Stimulated activated naive CD8-positive, alpha-beta T cell treated with anti-CD3 and anti-CD28 coated beads, Interleukin-15, Interleukin-2, amounts not matched to agents 100 ng/mL and 50 ng/mL, for 24 hours (primary cell): ENCODE measurements around the gene CHD9NB.

Experiments
- H3K27ac Mint-ChIP-seq: one replicate; pipeline ENCODE4 v1.8.0; 2021; ENCODE audit warnings: mild to moderate bottlenecking, mixed read lengths
- H3K27me3 Mint-ChIP-seq: one replicate; pipeline ENCODE4 v1.8.0; 2021; ENCODE audit warnings: mixed read lengths
- H3K36me3 Mint-ChIP-seq: one replicate; pipeline ENCODE4 v1.8.0; 2021; ENCODE audit warnings: low read depth, mixed read lengths
- H3K4me1 Mint-ChIP-seq: one replicate; pipeline ENCODE4 v1.8.0; 2021; ENCODE audit warnings: low read depth, mixed read lengths
- H3K4me3 Mint-ChIP-seq: one replicate; pipeline ENCODE4 v1.8.0; 2021; ENCODE audit warnings: mild to moderate bottlenecking, mixed read lengths
- H3K9me3 Mint-ChIP-seq: one replicate; pipeline ENCODE4 v1.8.0; 2021; ENCODE audit warnings: mixed read lengths

The CHD9NB gene

GRCh38 chr16:53052519-53053501 is at the start of gene CHD9NB:
Gene CHD9NB (minus strand): TSS chr16:53052897. CDS start chr16:53044158, 8,739 bp downstream.
- Mint-ChIP-seq H3K4me3 (peak within 1 kb of the TSS; percentile 27), H3K36me3 (no peaks in the 10 kb centered on the region), H3K27ac (no peak within 1 kb of the TSS), H3K27me3 (peaks cover 4% of the 10 kb centered on the region), H3K9me3 (no peaks in the 10 kb centered on the region), H3K4me1 (peaks cover 24% of the 10 kb centered on the region)

- no peaks in the 10 kb centered on the region for H3K36me3 Mint-ChIP-seq
- H3K4me3 Mint-ChIP-seq: no peak overlapping the region
- no peaks in the 10 kb centered on the region for H3K27me3 Mint-ChIP-seq
- no peaks in the 10 kb centered on the region for H3K9me3 Mint-ChIP-seq
- H3K27ac Mint-ChIP-seq: no peak overlapping the region
- H3K4me1 Mint-ChIP-seq: peaks cover 32% of the 10 kb centered on the region
These were observed 48.2 kb upstream of the CHD9NB start for GRCh38 chr16:53100889-53101288.

- Mint-ChIP-seq H3K4me1 (peaks cover 32% of the 10 kb centered on the region), H3K27ac (no peak overlapping the region), H3K4me3 (peak overlapping the region; percentile 77), H3K9me3 (no peaks in the 10 kb centered on the region), H3K36me3 (no peaks in the 10 kb centered on the region), H3K27me3 (no peaks in the 10 kb centered on the region)
These were observed 47.5 kb upstream of the CHD9NB start for GRCh38 chr16:53100131-53100748.

- Mint-ChIP-seq H3K4me1 (peaks cover 33% of the 10 kb centered on the region), H3K27me3 (no peaks in the 10 kb centered on the region), H3K36me3 (no peaks in the 10 kb centered on the region), H3K27ac (peak overlapping the region; percentile 87), H3K4me3 (peak overlapping the region; percentile 77), H3K9me3 (no peaks in the 10 kb centered on the region)
These were observed 46.8 kb upstream of the CHD9NB start for GRCh38 chr16:53099318-53100130.

GRCh38 chr16:53098526-53099317 is 46.0 kb upstream of the CHD9NB start:
- H3K9me3 Mint-ChIP-seq: no peaks in the 10 kb centered on the region
- H3K4me3 Mint-ChIP-seq: peak overlapping the region; percentile 77
- H3K4me1 Mint-ChIP-seq: peaks cover 41% of the 10 kb centered on the region
- H3K27ac Mint-ChIP-seq: peak overlapping the region; percentile 87
- H3K36me3 Mint-ChIP-seq: no peaks in the 10 kb centered on the region
- no peaks in the 10 kb centered on the region for H3K27me3 Mint-ChIP-seq

- Mint-ChIP-seq H3K36me3 (no peaks in the 10 kb centered on the region), H3K9me3 (no peaks in the 10 kb centered on the region), H3K4me3 (no peak overlapping the region), H3K27ac (peak overlapping the region; percentile 56), H3K4me1 (peaks cover 47% of the 10 kb centered on the region), H3K27me3 (no peaks in the 10 kb centered on the region)
These were observed 44.5 kb upstream of the CHD9NB start for GRCh38 chr16:53097190-53097589.

GRCh38 chr16:53094013-53094630 is 41.4 kb upstream of the CHD9NB start:
- Mint-ChIP-seq H3K36me3 (no peaks in the 10 kb centered on the region), H3K9me3 (no peaks in the 10 kb centered on the region), H3K4me1 (peaks cover 58% of the 10 kb centered on the region), H3K27me3 (no peaks in the 10 kb centered on the region), H3K4me3 (no peak overlapping the region), H3K27ac (peak overlapping the region; percentile 63)

- Mint-ChIP-seq H3K27me3 (no peaks in the 10 kb centered on the region), H3K9me3 (no peaks in the 10 kb centered on the region), H3K4me1 (peaks cover 49% of the 10 kb centered on the region), H3K4me3 (no peak overlapping the region), H3K36me3 (no peaks in the 10 kb centered on the region), H3K27ac (no peak overlapping the region)
These were observed 40.6 kb upstream of the CHD9NB start for GRCh38 chr16:53093162-53093744.

GRCh38 chr16:53092284-53092683 is 39.6 kb upstream of the CHD9NB start:
- Mint-ChIP-seq H3K9me3 (no peaks in the 10 kb centered on the region), H3K4me3 (no peak overlapping the region), H3K36me3 (no peaks in the 10 kb centered on the region), H3K27ac (no peak overlapping the region), H3K4me1 (peaks cover 45% of the 10 kb centered on the region), H3K27me3 (no peaks in the 10 kb centered on the region)

- Mint-ChIP-seq H3K27ac (peak overlapping the region; percentile 69), H3K27me3 (no peaks in the 10 kb centered on the region), H3K4me3 (peak overlapping the region; percentile 47), H3K9me3 (no peaks in the 10 kb centered on the region), H3K4me1 (peaks cover 43% of the 10 kb centered on the region), H3K36me3 (no peaks in the 10 kb centered on the region)
These were observed 38.9 kb upstream of the CHD9NB start for GRCh38 chr16:53091466-53092211.

GRCh38 chr16:53090591-53091411 is 38.1 kb upstream of the CHD9NB start:
- H3K4me3 Mint-ChIP-seq: no peak overlapping the region
- H3K9me3 Mint-ChIP-seq: no peaks in the 10 kb centered on the region
- peaks cover 43% of the 10 kb centered on the region for H3K4me1 Mint-ChIP-seq
- peak overlapping the region; percentile 78 for H3K27ac Mint-ChIP-seq
- no peaks in the 10 kb centered on the region for H3K27me3 Mint-ChIP-seq
- H3K36me3 Mint-ChIP-seq: no peaks in the 10 kb centered on the region

GRCh38 chr16:53090286-53090590 is 37.5 kb upstream of the CHD9NB start:
- Mint-ChIP-seq H3K4me3 (no peak overlapping the region), H3K36me3 (no peaks in the 10 kb centered on the region), H3K4me1 (peaks cover 43% of the 10 kb centered on the region), H3K27ac (no peak overlapping the region), H3K27me3 (no peaks in the 10 kb centered on the region), H3K9me3 (no peaks in the 10 kb centered on the region)
